ENCODE data around the gene MTG1.
"Not testable (repeated sequence)": the region's sequence is repeated elsewhere in the genome, so short reads cannot be mapped to it uniquely, and the experiment has no call there.

DNA sequence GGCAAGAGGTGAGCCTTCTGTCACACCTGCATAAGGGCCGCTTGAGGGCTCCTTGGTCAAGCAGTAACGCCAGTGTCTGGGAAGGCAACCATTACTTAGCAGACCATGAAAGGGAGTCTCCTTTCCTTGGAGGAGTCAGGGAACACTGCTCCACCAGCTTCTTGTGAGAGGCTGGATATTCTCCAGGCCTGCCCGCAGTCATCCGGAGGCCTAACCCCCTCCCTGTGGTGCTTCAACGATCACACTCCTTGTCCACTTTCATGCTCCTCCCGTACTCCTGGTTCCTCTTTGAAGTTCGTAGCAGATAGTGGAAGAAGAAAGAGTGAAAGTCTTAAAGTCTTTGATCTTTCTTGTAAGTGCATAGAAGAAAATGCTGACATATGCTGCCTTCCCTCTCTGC, 26.5 kb upstream of the MTG1 start:
- TF ChIP-seq, protein P1, sequence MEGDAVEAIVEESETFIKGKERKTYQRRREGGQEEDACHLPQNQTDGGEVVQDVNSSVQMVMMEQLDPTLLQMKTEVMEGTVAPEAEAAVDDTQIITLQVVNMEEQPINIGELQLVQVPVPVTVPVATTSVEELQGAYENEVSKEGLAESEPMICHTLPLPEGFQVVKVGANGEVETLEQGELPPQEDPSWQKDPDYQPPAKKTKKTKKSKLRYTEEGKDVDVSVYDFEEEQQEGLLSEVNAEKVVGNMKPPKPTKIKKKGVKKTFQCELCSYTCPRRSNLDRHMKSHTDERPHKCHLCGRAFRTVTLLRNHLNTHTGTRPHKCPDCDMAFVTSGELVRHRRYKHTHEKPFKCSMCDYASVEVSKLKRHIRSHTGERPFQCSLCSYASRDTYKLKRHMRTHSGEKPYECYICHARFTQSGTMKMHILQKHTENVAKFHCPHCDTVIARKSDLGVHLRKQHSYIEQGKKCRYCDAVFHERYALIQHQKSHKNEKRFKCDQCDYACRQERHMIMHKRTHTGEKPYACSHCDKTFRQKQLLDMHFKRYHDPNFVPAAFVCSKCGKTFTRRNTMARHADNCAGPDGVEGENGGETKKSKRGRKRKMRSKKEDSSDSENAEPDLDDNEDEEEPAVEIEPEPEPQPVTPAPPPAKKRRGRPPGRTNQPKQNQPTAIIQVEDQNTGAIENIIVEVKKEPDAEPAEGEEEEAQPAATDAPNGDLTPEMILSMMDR (IDR thresholded peaks at IDR 0.05): not testable (repeated sequence)
- not testable (repeated sequence) for TF ChIP-seq POLR2AphosphoS5, POLR2A, EP300 (IDR thresholded peaks at IDR 0.05)

Measured in sigmoid colon (tissue), 4 donors.